ENCODE data around the gene CDH16. TPM values are rescaled to one million over a fixed set of nuclear protein-coding genes. Genes with fewer than 3 reads are reported as not detected.

CDH16 gene
- total and polyA plus RNA-seq, 2 of the 13 experiments (the other 11 are each of a cell fraction or from before 2014, with no cell fraction given): 2.7 to 3.9 TPM

GRCh38 chr16:66961065-66961744 is 42.5 kb upstream of the CDH16 start, which contains the start of gene CES3 (continued):
- 0 out of 2 replicates have a peak, but pooled peaks have one; percentile 33 for TF ChIP-seq ZBTB7B (CRISPR knock-in tag; IDR thresholded peaks at IDR 0.05)
- TF ChIP-seq RBFOX2 (IDR thresholded peaks at IDR 0.05; ENCODE audit: low read depth, low read length): no peak
- TF ChIP-seq ZNF597 (CRISPR knock-in tag; IDR thresholded peaks at IDR 0.05): no peak
- peak; percentile 68; the same call in 1 of the 2 replicates for TF ChIP-seq RXRB (CRISPR knock-in tag; IDR thresholded peaks at IDR 0.05; ENCODE audit: borderline replicate concordance)
- TF ChIP-seq TIGD3 (CRISPR knock-in tag; IDR thresholded peaks at IDR 0.05; ENCODE audit: borderline replicate concordance): no peak
- TF ChIP-seq STAT6 (CRISPR knock-in tag; IDR thresholded peaks at IDR 0.05; ENCODE audit: borderline replicate concordance): 0 out of 2 replicates have a peak, but pooled peaks have one; percentile 53
- TF ChIP-seq XRCC5 (optimal IDR thresholded peaks at IDR 0.05; ENCODE audit: low read length): peak; percentile 99
- no peak for TF ChIP-seq EP300 (IDR thresholded peaks at IDR 0.05; ENCODE audit: low read depth in 2 of 2, low read length in 2 of 2)
- no peak for TF ChIP-seq EP300 (CRISPR knock-in tag; IDR thresholded peaks at IDR 0.05; ENCODE audit: borderline replicate concordance)
- 0 out of 2 replicates have a peak, but pooled peaks have one; percentile 42 for TF ChIP-seq MEF2D (CRISPR knock-in tag; IDR thresholded peaks at IDR 0.05)
- TF ChIP-seq CBFB (CRISPR knock-in tag; IDR thresholded peaks at IDR 0.05): no peak
- TF ChIP-seq AFF4 (CRISPR knock-in tag; IDR thresholded peaks at IDR 0.05): no peak
- peak; percentile 48; the same call in 1 of the 2 replicates for TF ChIP-seq NRL (CRISPR knock-in tag; IDR thresholded peaks at IDR 0.05; ENCODE audit: borderline replicate concordance)
- no peak for TF ChIP-seq FOXO4 (CRISPR knock-in tag; conservative IDR thresholded peaks at IDR 0.05)
- TF ChIP-seq HDAC6 (IDR thresholded peaks at IDR 0.05; ENCODE audit: low read depth, low read length): no peak
- peak; percentile 78 for TF ChIP-seq ZBTB26 (CRISPR knock-in tag; IDR thresholded peaks at IDR 0.05; ENCODE audit: borderline replicate concordance)
- no peak for TF ChIP-seq RARA (CRISPR knock-in tag; IDR thresholded peaks at IDR 0.05)

Measured in HepG2 (cell line).